ENCODE data around the gene SLC19A3. TPM values are rescaled to one million over a fixed set of nuclear protein-coding genes. Genes with fewer than 3 reads are reported as not detected.
"Not testable (repeated sequence)": the region's sequence is repeated elsewhere in the genome, so short reads cannot be mapped to it uniquely, and the experiment has no call there.

The SLC19A3 gene
- total RNA-seq, 1 donor from 2014 or later: 0.14 TPM

DNA sequence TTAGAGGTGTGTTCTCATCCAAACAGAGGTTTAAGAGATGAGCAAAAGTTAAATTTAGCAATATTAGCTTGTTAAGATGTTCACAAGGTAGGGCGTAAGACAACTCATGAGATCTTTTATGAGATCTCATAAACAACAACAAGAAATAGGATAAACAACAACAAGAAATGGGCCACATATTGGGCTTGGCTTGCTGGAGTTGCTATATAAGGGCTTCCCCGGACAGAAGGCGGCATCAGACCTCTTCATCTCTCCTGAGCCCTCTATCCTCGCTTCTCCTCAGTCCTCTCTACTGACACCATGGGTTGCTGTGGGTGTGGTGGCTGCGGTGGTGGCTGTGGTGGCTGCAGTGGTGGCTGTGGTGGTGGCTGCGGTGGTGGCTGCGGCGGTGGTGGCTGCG lies 27.8 kb upstream of the SLC19A3 start, which contains the start of gene SCYGR8:
Gene SCYGR8 (plus strand): TSS at position 301 of the 400 bp plus-strand sequence. CDS start 0 bp downstream, at position 301.
- Mint-ChIP-seq H3K9me3 (ENCODE audit: unreplicated experiment) (no peaks in the 10 kb centered on the region), H3K27me3 (ENCODE audit: low read depth, unreplicated experiment) (peaks cover 2% of the 10 kb centered on the region), H3K27ac (ENCODE audit: unreplicated experiment) (no peak within 1 kb of the TSS), H3K36me3 (ENCODE audit: low read depth, unreplicated experiment) (no peaks in the 10 kb centered on the region), H3K4me3 (ENCODE audit: unreplicated experiment) (no peak within 1 kb of the TSS), H3K4me1 (ENCODE audit: low read depth, unreplicated experiment) (no peaks in the 10 kb centered on the region)
- H3K79me2 ChIP-seq (ENCODE audit: insufficient read depth, low read length): no peaks in the 10 kb centered on the region
- no peaks in the 10 kb centered on the region for H4K20me1 ChIP-seq (ENCODE audit: insufficient read depth, low read length)
- no peaks in the 10 kb centered on the region for H3K27me3 ChIP-seq (ENCODE audit: insufficient read depth, low read length)
- no peaks in the 10 kb centered on the region for H3K36me3 ChIP-seq (ENCODE audit: insufficient read depth, low read length)
- no peak for DNase-seq (ENCODE audit: low read depth)
- H2AFZ ChIP-seq (ENCODE audit: low read depth, low read length): no peak within 1 kb of the TSS
- no peak for FAIRE-seq
- no peaks in the 10 kb centered on the region for H3K9me3 ChIP-seq (ENCODE audit: insufficient read depth, low read depth, low read length)
- no peak within 1 kb of the TSS for H3K9ac ChIP-seq (ENCODE audit: low read length)
- no peaks in the 10 kb centered on the region for H3K4me1 ChIP-seq (ENCODE audit: insufficient read depth, low read length)
- H3K4me2 ChIP-seq (ENCODE audit: low read length): no peak within 1 kb of the TSS
- H3K4me3 ChIP-seq (ENCODE audit: insufficient read depth, low read depth, low read length): no peak within 1 kb of the TSS
- TF ChIP-seq, protein P1, sequence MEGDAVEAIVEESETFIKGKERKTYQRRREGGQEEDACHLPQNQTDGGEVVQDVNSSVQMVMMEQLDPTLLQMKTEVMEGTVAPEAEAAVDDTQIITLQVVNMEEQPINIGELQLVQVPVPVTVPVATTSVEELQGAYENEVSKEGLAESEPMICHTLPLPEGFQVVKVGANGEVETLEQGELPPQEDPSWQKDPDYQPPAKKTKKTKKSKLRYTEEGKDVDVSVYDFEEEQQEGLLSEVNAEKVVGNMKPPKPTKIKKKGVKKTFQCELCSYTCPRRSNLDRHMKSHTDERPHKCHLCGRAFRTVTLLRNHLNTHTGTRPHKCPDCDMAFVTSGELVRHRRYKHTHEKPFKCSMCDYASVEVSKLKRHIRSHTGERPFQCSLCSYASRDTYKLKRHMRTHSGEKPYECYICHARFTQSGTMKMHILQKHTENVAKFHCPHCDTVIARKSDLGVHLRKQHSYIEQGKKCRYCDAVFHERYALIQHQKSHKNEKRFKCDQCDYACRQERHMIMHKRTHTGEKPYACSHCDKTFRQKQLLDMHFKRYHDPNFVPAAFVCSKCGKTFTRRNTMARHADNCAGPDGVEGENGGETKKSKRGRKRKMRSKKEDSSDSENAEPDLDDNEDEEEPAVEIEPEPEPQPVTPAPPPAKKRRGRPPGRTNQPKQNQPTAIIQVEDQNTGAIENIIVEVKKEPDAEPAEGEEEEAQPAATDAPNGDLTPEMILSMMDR (IDR thresholded peaks at IDR 0.05; ENCODE audit: insufficient read depth, low read depth, low read length): no peak
- no peak for TF ChIP-seq EZH2 (IDR thresholded peaks at IDR 0.05; ENCODE audit: insufficient read depth, low read length)
- no peak within 1 kb of the TSS for H3K27ac ChIP-seq (ENCODE audit: low read depth, low read length)

DNA sequence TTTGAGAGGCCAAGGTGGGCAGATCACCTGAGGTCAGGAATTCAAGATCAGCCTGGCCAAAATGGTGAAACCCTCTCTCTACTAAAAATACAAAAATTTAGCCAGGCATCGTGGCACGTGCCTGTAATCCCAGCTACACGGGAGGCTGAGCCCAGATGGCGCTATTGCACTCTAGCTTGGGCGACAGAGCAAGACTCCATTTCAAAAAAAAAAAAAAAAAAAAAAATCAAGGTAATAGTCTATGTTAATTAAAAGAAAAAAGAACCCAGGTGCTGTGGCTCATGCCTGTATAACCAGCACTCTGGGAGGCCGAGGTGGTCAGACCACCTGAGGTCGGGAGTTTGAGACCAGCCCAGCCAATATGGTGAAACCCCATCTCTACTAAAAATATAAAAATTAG lies 22.9 kb upstream of the SLC19A3 start:
- not testable (repeated sequence) for H3K9ac ChIP-seq (ENCODE audit: low read length); H3K27me3 ChIP-seq (ENCODE audit: insufficient read depth, low read length); H3K27ac Mint-ChIP-seq (ENCODE audit: unreplicated experiment); H2AFZ ChIP-seq (ENCODE audit: low read depth, low read length); H3K4me1 ChIP-seq (ENCODE audit: insufficient read depth, low read length); FAIRE-seq; H3K4me3 Mint-ChIP-seq (ENCODE audit: unreplicated experiment); H3K27me3 Mint-ChIP-seq (ENCODE audit: low read depth, unreplicated experiment); H3K4me1 Mint-ChIP-seq (ENCODE audit: low read depth, unreplicated experiment); H3K4me3 ChIP-seq (ENCODE audit: insufficient read depth, low read depth, low read length); DNase-seq (ENCODE audit: low read depth); H3K27ac ChIP-seq (ENCODE audit: low read depth, low read length); H3K9me3 ChIP-seq (ENCODE audit: insufficient read depth, low read depth, low read length); H3K4me2 ChIP-seq (ENCODE audit: low read length); H3K79me2 ChIP-seq (ENCODE audit: insufficient read depth, low read length); H4K20me1 ChIP-seq (ENCODE audit: insufficient read depth, low read length); H3K36me3 ChIP-seq (ENCODE audit: insufficient read depth, low read length); H3K36me3 Mint-ChIP-seq (ENCODE audit: low read depth, unreplicated experiment); H3K9me3 Mint-ChIP-seq (ENCODE audit: unreplicated experiment)

DNA sequence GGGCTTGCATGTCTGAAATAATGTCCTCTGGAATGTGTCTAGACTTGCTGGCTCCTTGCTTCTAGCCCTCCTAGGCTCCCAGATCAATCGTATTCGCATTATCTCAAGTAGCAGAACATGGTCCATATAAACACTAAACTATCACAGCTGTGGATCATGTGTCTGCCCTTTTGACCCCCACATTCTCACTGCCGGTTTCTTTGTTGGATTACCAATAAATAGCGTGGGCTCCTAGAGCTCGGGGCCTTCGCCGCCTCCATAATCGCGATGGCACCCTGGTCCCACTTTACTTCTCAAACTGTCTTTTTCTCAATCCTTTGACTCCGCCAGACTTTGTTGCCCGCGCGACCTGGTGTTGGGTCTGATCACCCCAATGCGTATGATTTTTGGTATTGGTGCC lies 21.5 kb upstream of the SLC19A3 start:
- H4K20me1 ChIP-seq (ENCODE audit: insufficient read depth, low read length): no peaks in the 10 kb centered on the region
- TF ChIP-seq, protein P1 (IDR thresholded peaks at IDR 0.05; ENCODE audit: insufficient read depth, low read depth, low read length): no peak
- TF ChIP-seq EZH2 (IDR thresholded peaks at IDR 0.05; ENCODE audit: insufficient read depth, low read length): no peak
- H3K36me3 ChIP-seq (ENCODE audit: insufficient read depth, low read length): no peaks in the 10 kb centered on the region
- H3K27ac ChIP-seq (ENCODE audit: low read depth, low read length): no peak overlapping the region
- H3K4me1 ChIP-seq (ENCODE audit: insufficient read depth, low read length): no peaks in the 10 kb centered on the region
- DNase-seq (ENCODE audit: low read depth) (no peak), FAIRE-seq (no peak)
- H3K36me3 Mint-ChIP-seq (ENCODE audit: low read depth, unreplicated experiment): no peaks in the 10 kb centered on the region
- H3K27ac Mint-ChIP-seq (ENCODE audit: unreplicated experiment): no peak overlapping the region
- no peaks in the 10 kb centered on the region for H3K9me3 ChIP-seq (ENCODE audit: insufficient read depth, low read depth, low read length)
- H2AFZ ChIP-seq (ENCODE audit: low read depth, low read length): no peak overlapping the region
- H3K4me3 Mint-ChIP-seq (ENCODE audit: unreplicated experiment): no peak overlapping the region
- H3K4me1 Mint-ChIP-seq (ENCODE audit: low read depth, unreplicated experiment): peaks cover 3% of the 10 kb centered on the region
- peaks cover 1% of the 10 kb centered on the region for H3K9me3 Mint-ChIP-seq (ENCODE audit: unreplicated experiment)
- H3K79me2 ChIP-seq (ENCODE audit: insufficient read depth, low read length): no peaks in the 10 kb centered on the region
- peaks cover 16% of the 10 kb centered on the region for H3K27me3 Mint-ChIP-seq (ENCODE audit: low read depth, unreplicated experiment)
- no peaks in the 10 kb centered on the region for H3K27me3 ChIP-seq (ENCODE audit: insufficient read depth, low read length)
- no peak overlapping the region for H3K4me3 ChIP-seq (ENCODE audit: insufficient read depth, low read depth, low read length)
- H3K4me2 ChIP-seq (ENCODE audit: low read length): no peak overlapping the region
- H3K9ac ChIP-seq (ENCODE audit: low read length): no peak overlapping the region

All from astrocyte (in vitro differentiated cells and primary cell).